ENCODE data around the gene RNASEH2A. TPM values are rescaled to one million over a fixed set of nuclear protein-coding genes. Genes with fewer than 3 reads are reported as not detected.

RNASEH2A gene
- total and polyA plus RNA-seq, 4 experiments from 2014 or later: 10.5 to 23.5 (median 14.7) TPM

DNA sequence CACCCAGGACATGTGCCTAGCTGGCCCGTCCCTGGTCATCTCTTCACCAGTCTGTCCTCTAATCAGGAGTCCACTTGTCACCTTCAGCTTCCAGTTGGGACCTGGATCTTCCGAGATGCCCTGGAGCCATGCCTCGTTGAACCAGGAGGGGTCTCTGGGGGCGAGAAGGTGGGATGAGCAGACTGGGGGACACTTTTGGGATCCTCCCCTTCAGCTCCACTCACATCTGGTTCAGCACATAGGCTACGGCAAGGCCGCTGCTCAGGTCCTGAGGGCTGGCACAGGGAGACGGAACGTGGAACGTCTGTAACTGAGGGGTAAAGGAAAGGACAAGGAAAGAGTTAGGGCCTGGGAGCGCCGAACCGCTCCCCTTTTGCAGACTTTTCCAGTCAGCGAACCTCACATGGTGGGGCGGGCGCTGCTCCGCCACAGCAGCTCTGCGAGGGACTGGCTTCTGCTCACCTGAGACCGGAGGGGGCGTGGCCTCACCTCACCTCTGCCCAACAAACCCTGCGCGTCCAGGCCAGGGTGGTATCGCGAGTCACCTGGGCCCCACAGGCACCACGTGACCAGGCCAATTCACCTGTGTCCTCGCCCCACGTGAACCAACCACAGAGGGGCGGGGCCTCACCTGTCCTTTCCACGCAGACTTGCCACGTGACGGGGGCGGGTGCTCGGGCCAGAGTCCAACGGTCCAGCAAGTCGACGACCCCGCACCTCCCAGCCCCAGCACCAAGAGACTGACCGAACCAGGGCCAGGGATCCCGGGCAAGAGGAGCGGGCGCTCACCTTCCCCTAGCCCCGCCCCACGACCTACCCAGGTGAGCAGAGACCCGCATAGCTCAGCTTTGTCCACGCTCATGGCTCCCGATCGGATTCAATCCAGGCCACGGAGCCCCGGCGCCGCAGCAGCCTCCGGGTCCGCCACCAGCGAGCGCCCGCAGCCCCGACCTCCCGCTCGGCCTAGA, 31.5 kb upstream of the RNASEH2A start, which contains the start of gene HOOK2:
Gene HOOK2 (minus strand): TSS at position 965 of the 968 bp plus-strand sequence. CDS start 103 bp downstream, at position 862.
- Mint-ChIP-seq H3K36me3 (no peaks in the 10 kb centered on the region), H3K9me3 (no peaks in the 10 kb centered on the region), H3K4me1 (peaks cover 18 to 37% (median 30%) of the 10 kb centered on the region in 4 donors), H3K4me3 (peak within 1 kb of the TSS; percentile 76 to 88 (median 84)), H3K27me3 (no peaks in the 10 kb centered on the region), H3K27ac (peak within 1 kb of the TSS; percentile 81 to 92 (median 85))
- no peaks in the 10 kb centered on the region for H3K9me3 ChIP-seq (ENCODE audit: control insufficient read depth in 1 of 2, low read length in 2 of 2)
- DNase-seq: peak in 2 of 5 donors; percentile 41 to 70
- H3K4me1 ChIP-seq (ENCODE audit: insufficient read depth, low read length): peaks cover 33% of the 10 kb centered on the region
- H3K27me3 ChIP-seq (ENCODE audit: insufficient read depth, low read length): no peaks in the 10 kb centered on the region
- CTCF ChIA-PET (ENCODE audit: partially characterized antibody): interaction anchor here (3.1 to 27.8 kb wide), 4 partner anchors 10 to 72 kb away, joined by 17 to 906 read pairs (median 32); partner anchors contain the start of genes JUNB, PRDX2, RNASEH2A and THSD8
- no peaks in the 10 kb centered on the region for H3K36me3 ChIP-seq (ENCODE audit: insufficient read depth, low read length)
- peak within 1 kb of the TSS; percentile 39 to 62 for H3K4me3 ChIP-seq (ENCODE audit: low read length in 2 of 2)
- POLR2A ChIA-PET (ENCODE audit: partially characterized antibody): interaction anchor here (0.6 to 16.4 kb wide), 7 partner anchors 9 to 330 kb away, joined by 3 to 1162 read pairs (median 3); partner anchors contain the start of genes DNASE2, JUNB, PRDX2 and RNASEH2A
- intact Hi-C loops (cut with micrococcal nuclease): loop anchor here (1.0 kb wide), 2 partner anchors 9 to 41 kb away; partner anchors contain the start of gene TRIR
- H3K27ac ChIP-seq (ENCODE audit: low read depth, low read length): peak within 1 kb of the TSS; percentile 79

DNA sequence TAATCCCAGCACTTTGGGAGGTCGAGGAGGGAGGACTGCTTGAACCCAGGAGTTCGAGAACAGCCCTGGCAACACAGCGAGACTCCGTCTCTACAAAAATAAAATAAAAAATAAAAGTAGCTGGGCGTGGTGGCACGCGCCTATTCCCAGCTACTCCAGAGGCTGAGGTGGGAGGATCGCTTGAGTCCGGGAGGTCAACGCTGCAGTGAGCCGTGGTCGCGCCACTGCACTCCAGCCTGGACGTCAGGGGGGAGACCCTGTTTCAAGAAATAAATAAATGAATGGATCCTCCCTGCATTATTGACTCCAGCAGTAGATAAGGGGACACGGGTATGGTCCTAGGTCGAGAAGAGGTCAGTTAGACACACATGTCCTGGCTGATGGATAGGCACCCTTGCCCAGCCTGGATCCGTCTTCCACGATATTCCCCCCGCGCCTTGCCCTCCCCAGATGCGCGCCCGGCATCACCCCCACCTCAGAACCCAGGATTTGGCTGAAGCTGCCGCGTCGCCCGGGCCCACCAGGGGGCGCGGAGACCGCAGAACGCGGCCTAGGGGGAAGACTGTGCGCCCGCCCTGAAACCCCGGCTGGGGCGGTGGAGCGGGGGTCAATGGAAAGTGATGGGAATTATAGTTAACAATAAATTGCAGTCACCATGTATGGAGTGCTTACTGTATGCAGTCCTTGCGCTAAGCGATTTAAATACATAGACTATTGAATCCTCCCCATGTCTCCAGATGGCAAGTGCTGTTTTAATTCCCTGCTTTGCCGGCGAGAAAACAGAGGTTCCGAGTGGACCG, 29.0 kb upstream of the RNASEH2A start:
- Mint-ChIP-seq H3K27me3 (no peaks in the 10 kb centered on the region), H3K4me3 (peak overlapping the region; percentile 85 to 92 (median 87)), H3K4me1 (peaks cover 25 to 52% (median 35%) of the 10 kb centered on the region in 4 donors), H3K9me3 (peaks cover 0 to 1% (median 0%) of the 10 kb centered on the region in 8 donors), H3K27ac (peak overlapping the region; percentile 92 to 97 (median 94)), H3K36me3 (peaks cover 0 to 2% of the 10 kb centered on the region in 2 donors)
- ChIA-PET CTCF (ENCODE audit: partially characterized antibody) (interaction anchor here (1.0 to 27.8 kb wide), 8 partner anchors 8 to 100 kb away, joined by 3 to 906 read pairs (median 10); partner anchors contain the start of genes JUNB, PRDX2, RNASEH2A and THSD8), POLR2A (ENCODE audit: partially characterized antibody) (interaction anchor here (0.5 to 16.4 kb wide), 11 partner anchors 11 to 1621 kb away, joined by 3 to 1162 read pairs (median 3); partner anchors contain the start of genes JUNB, PRDX2, RNASEH2A and THSD8)
- Histone ChIP-seq H3K9me3 (ENCODE audit: control insufficient read depth in 1 of 2, low read length in 2 of 2) (no peaks in the 10 kb centered on the region), H3K27me3 (ENCODE audit: insufficient read depth, low read length) (no peaks in the 10 kb centered on the region), H3K36me3 (ENCODE audit: insufficient read depth, low read length) (no peaks in the 10 kb centered on the region), H3K4me1 (ENCODE audit: insufficient read depth, low read length) (peaks cover 42% of the 10 kb centered on the region), H3K27ac (ENCODE audit: low read depth, low read length) (peak overlapping the region; percentile 86), H3K4me3 (ENCODE audit: low read length in 2 of 2) (peak overlapping the region; percentile 69 to 76)
- intact Hi-C loops (cut with micrococcal nuclease): loop anchor here (1.0 kb wide), 1 partner anchor 19 kb away; no protein-coding TSS in a partner anchor
- peak; percentile 77 to 83 (median 80) for DNase-seq

DNA sequence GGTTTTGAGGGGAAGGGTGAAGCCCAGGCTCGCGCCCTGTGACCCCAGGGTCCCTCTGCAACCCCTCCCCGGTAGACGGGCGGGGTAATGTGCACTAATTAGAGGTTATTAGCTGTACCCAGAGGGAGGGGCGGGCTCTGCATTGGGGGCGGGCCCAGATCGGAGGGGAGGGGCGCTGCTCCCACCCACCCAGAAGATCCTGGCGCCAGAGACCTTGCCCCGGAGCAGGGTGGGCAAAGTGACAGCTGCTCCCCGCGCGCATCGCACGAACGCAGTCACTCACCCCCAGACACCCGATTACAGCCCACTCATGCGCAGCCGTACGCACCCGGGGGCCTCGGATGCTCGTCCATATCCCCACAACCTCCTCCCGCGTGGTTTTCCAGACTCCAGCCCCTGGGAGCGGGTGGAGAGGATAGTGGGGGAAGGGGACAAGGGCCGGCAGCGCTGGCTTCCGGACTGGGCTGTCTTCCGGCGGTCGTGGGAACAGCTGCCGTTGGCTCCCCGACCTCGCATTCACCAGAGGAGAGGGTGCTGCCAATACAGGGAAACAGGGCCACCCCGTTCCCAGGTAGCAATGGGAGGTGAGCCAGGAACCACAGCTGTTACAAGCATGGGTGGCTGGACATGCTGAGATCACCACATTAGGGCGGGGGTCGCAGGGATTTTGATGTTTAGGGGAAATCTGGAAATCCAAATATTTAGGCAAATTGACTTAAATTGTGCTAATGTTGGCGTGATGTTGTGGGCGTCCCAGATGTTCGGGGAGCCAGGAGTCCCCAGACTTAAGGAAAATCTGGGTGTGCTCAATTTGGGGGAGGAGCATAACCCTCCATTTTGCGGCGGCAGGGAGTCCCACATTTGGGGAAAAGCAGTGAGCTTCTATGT, 28.1 kb upstream of the RNASEH2A start:
- Histone ChIP-seq H3K4me1 (ENCODE audit: insufficient read depth, low read length) (peaks cover 49% of the 10 kb centered on the region), H3K27me3 (ENCODE audit: insufficient read depth, low read length) (no peaks in the 10 kb centered on the region), H3K36me3 (ENCODE audit: insufficient read depth, low read length) (no peaks in the 10 kb centered on the region), H3K27ac (ENCODE audit: low read depth, low read length) (peak overlapping the region; percentile 86), H3K9me3 (ENCODE audit: control insufficient read depth in 1 of 2, low read length in 2 of 2) (no peaks in the 10 kb centered on the region), H3K4me3 (ENCODE audit: low read length in 2 of 2) (peak overlapping the region; percentile 69 to 76)
- peak overlapping the region; percentile 92 to 97 (median 94) for H3K27ac Mint-ChIP-seq
- ChIA-PET CTCF (ENCODE audit: partially characterized antibody) (interaction anchor here (0.7 to 27.8 kb wide), 5 partner anchors 10 to 69 kb away, joined by 3 to 906 read pairs (median 14); partner anchors contain the start of genes JUNB, PRDX2, RNASEH2A and THSD8), POLR2A (ENCODE audit: partially characterized antibody) (interaction anchor here (0.5 to 16.4 kb wide), 13 partner anchors 12 to 1621 kb away, joined by 3 to 1162 read pairs (median 3); partner anchors contain the start of genes CALR, DHPS, GET3 and JUNB)
- intact Hi-C loops (cut with micrococcal nuclease): no loop called here
- DNase-seq: peak in 4 of 5 donors; percentile 32 to 60 (median 45)
- H3K27me3 Mint-ChIP-seq: no peaks in the 10 kb centered on the region
- H3K36me3 Mint-ChIP-seq: peaks cover 0 to 2% of the 10 kb centered on the region in 2 donors
- peaks cover 0 to 1% (median 0%) of the 10 kb centered on the region in 8 donors for H3K9me3 Mint-ChIP-seq
- peak overlapping the region; percentile 85 to 92 (median 87) for H3K4me3 Mint-ChIP-seq
- peaks cover 25 to 54% (median 35%) of the 10 kb centered on the region in 4 donors for H3K4me1 Mint-ChIP-seq

- no peak overlapping the region for H3K4me3 ChIP-seq (ENCODE audit: low read length in 2 of 2)
- H3K27ac ChIP-seq (ENCODE audit: low read depth, low read length): peak overlapping the region; percentile 86
- no peaks in the 10 kb centered on the region for H3K36me3 ChIP-seq (ENCODE audit: insufficient read depth, low read length)
- Mint-ChIP-seq H3K27me3 (no peaks in the 10 kb centered on the region), H3K9me3 (peaks cover 0 to 1% (median 0%) of the 10 kb centered on the region in 8 donors), H3K4me1 (peaks cover 24 to 54% (median 35%) of the 10 kb centered on the region in 4 donors), H3K4me3 (peak overlapping the region; percentile 85 to 92 (median 87)), H3K27ac (peak overlapping the region; percentile 92 to 97 (median 94)), H3K36me3 (peaks cover 0 to 2% of the 10 kb centered on the region in 2 donors)
- POLR2A ChIA-PET (ENCODE audit: partially characterized antibody): interaction anchor here (1.1 to 16.4 kb wide), 7 partner anchors 12 to 159 kb away, joined by 3 to 1162 read pairs (median 4); partner anchors contain the start of genes CALR, DHPS, GET3 and JUNB
- no peaks in the 10 kb centered on the region for H3K9me3 ChIP-seq (ENCODE audit: control insufficient read depth in 1 of 2, low read length in 2 of 2)
- CTCF ChIA-PET (ENCODE audit: partially characterized antibody): interaction anchor here (0.7 to 27.8 kb wide), 4 partner anchors 9 to 20 kb away, joined by 3 to 906 read pairs (median 29); partner anchors contain the start of genes JUNB, PRDX2, RNASEH2A and THSD8
- intact Hi-C loops (cut with micrococcal nuclease): no loop called here
- no peak for DNase-seq
- no peaks in the 10 kb centered on the region for H3K27me3 ChIP-seq (ENCODE audit: insufficient read depth, low read length)
- H3K4me1 ChIP-seq (ENCODE audit: insufficient read depth, low read length): peaks cover 54% of the 10 kb centered on the region
Measured at GRCh38 chr19:12778905-12779161, 27.6 kb upstream of the RNASEH2A start.

GRCh38 chr19:12779162-12779993, 27.0 kb upstream of the RNASEH2A start:
- CTCF ChIA-PET (ENCODE audit: partially characterized antibody): interaction anchor here (2.6 to 27.8 kb wide), 2 partner anchors 9 to 19 kb away, joined by 14 to 906 read pairs; partner anchors contain the start of genes JUNB, PRDX2, RNASEH2A and THSD8
- Mint-ChIP-seq H3K9me3 (peaks cover 0 to 1% (median 0%) of the 10 kb centered on the region in 8 donors), H3K4me1 (peaks cover 24 to 53% (median 35%) of the 10 kb centered on the region in 4 donors), H3K27me3 (no peaks in the 10 kb centered on the region), H3K27ac (peak overlapping the region; percentile 65 to 97 (median 94)), H3K36me3 (peaks cover 0 to 2% of the 10 kb centered on the region in 2 donors), H3K4me3 (peak overlapping the region; percentile 12 to 92 (median 64))
- H3K36me3 ChIP-seq (ENCODE audit: insufficient read depth, low read length): no peaks in the 10 kb centered on the region
- peaks cover 60% of the 10 kb centered on the region for H3K4me1 ChIP-seq (ENCODE audit: insufficient read depth, low read length)
- POLR2A ChIA-PET (ENCODE audit: partially characterized antibody): interaction anchor here (1.3 to 16.4 kb wide), 4 partner anchors 16 to 98 kb away, joined by 3 to 1162 read pairs (median 4); partner anchors contain the start of genes DHPS, GET3, JUNB and PRDX2
- peak overlapping the region; percentile 86 for H3K27ac ChIP-seq (ENCODE audit: low read depth, low read length)
- no peaks in the 10 kb centered on the region for H3K27me3 ChIP-seq (ENCODE audit: insufficient read depth, low read length)
- H3K9me3 ChIP-seq (ENCODE audit: control insufficient read depth in 1 of 2, low read length in 2 of 2): no peaks in the 10 kb centered on the region
- no peak overlapping the region for H3K4me3 ChIP-seq (ENCODE audit: low read length in 2 of 2)
- intact Hi-C loops (cut with micrococcal nuclease): no loop called here
- DNase-seq: no peak

Measured in CD4-positive, alpha-beta memory T cell (primary cell).